GM19328 (cell line): ENCODE results near the gene GCK.

ENCODE experiments used
- ATAC-seq: cut with Tn5 transposase; IDR thresholded peaks from one replicate; pipeline ENCODE4 v1.9.1; 2021; ENCODE audit warnings: mild to moderate bottlenecking, moderate library complexity; ENCODE audit not compliant: unreplicated experiment

GCK gene

DNA sequence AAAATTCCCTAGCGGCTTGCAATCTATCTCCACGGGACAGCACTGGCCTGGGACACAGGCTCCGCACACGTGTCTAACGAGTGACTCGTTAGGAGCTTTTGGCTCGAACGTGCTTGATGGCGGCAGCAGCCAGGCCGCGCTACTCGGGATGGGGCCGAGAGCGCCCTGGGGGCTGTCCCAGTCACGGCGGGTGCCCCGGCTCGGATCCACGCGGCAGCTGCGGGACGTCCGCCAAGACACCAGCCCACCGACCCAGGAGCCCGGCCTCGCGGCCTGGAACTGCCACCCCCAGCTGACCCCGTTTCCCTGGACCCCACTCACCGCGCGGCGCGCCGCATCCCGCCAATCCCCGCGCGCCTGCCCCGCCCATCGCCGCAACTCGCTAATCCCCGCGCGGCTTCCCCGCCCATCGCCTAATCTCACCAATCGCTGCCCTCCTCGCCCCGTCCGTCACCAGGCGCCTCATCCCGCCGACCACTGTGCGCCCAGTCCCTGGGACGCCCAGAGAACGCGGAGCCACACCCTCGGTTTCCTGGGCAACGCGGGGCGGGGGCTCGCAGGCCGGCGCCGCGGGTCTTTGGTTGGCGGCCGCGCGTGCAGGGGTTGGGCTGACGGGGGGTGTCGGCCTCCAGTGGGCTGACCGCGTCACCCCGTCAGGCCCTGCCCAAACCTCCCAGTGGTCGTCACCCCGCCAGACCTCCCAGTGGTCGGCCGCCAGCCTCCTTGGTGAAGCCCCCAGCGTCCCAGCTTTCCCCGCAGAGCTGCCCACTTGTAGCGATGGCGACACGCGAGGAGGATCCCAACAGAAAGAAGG is 65.8 kb downstream of the GCK start, which contains the start of gene POLD2:
POLD2 (minus strand) TSS at position 359 of the 814 bp plus-strand sequence. CDS start 1,495 bp downstream, outside the sequence.
- ATAC-seq, result peak; percentile 99

DNA sequence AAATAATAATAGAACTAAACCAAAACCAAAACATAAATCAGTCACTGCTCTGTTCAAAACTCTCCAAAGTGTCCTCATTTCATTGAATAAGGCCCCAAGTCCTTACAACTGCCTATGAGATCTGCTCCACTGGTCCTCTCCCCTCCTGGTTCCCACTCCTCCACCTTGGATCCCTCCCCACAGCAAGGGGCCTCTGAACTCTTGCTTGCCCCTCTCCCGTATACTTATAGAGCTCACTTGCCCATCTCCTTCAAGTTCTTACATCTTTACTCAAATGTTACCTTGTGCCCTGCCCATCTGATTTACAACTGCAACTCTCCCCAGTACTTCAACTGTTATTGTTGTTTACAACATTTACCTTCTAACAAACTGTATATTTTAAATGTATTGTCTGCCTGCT is 66.7 kb downstream of the GCK start:
- no peak for ATAC-seq

DNA sequence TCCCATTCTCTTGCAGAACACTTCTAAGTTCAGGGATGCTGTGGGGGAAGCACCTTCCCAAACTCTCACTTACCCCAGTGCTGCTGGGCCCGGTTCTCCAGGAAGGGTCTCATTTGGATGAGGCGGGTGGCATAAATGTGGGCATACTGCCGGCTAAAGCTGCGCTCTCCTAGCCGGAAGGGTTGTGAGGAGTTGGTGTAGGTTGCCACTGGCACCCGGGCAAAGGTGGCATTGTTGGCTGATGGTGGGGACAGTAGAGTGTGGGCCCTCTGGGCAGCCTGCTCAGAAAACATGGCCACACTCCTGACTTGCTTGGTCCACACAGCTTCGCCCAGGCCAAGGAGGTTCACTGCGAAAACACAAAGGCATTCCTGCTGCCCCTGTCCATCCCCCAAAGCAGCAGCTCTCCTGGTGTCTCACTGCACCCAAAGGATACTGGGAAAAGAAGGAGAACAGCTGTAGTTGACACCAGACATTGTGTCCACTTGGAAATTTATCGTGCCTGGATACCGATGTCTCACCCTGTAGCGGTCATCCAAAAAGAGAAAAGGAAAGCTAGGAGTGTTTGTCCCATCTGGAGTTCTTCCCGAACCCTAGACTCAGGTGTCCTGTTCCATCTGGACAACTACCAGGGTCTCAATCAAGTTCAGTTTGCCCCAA is 67.3 kb downstream of the GCK start:
- ATAC-seq, result no peak

DNA sequence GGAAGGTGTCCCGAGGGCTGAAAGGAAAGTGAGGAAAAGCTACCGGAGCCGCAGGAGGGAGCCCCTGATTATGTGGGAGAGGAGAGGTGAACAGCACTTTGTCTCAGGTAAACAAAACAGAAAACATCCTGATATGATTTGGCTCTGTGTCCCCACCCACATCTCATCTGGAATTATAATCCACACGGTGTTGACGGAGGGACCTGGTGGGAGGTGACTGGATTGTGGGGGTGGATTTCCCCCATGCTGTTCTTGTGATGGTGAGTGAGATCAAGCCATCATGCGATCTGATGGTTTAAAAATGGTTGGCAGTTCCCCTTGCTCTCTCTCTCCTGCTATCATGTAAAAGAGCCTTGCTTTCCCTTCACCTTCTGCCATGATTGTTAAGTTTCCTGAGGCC is 68.8 kb downstream of the GCK start:
- no peak for ATAC-seq

DNA sequence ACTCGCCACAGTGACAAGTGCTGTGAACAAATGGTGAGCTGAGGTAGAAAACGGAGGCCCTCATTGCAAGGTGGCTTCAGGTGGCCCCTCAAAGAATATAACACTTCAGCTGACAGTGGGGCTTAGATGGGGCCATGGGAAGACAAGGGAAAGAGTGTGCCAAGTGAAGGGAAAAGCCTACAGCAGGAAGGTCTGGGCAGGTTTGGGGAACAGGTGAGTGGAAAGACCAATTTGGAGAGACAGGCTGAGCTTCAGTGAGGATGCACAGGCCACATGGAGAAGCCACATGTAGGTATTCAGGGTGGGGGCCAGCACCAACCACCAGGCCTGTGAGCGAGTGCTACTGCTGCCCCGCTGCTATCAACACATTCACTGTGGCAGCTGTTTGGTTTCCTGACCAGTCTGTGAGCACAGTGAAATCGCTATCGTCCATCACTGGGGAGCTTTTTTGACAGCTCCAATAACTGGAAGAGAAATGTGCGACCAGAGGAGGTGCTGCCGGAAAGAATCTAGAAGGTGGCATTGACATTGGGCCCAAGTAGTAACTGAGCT is 69.3 kb downstream of the GCK start:
- no peak for ATAC-seq

DNA sequence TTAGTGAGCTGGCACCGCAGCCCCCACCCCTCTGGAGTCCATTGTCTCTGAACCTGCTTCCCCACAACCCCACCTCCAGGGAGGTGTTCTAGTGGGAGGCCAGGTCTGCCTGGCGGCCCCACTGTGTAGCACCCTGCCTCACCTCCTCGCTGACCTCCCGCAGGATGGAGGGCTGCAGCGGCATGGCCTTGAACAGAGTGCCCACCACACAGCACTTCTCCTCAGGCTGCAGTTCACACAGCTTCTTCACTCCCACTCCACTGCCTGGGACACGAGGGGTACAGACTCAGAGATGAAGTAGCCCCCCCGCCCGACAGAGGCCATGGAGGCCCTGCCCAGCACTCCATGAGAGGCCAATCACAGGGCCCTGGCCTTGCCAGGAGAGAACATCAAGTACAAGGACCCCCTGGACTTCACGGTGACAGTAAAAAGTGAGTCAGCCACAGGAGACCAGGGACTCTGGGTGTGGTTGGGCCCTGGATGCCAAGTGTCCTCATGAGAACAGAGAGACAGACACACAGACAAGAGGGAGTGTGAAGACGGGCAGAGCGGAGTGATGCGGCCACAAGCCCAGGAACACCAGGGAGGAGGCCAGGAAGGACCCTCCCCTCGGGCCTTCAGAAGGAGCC is 71.3 kb downstream of the GCK start:
- ATAC-seq, result no peak

DNA sequence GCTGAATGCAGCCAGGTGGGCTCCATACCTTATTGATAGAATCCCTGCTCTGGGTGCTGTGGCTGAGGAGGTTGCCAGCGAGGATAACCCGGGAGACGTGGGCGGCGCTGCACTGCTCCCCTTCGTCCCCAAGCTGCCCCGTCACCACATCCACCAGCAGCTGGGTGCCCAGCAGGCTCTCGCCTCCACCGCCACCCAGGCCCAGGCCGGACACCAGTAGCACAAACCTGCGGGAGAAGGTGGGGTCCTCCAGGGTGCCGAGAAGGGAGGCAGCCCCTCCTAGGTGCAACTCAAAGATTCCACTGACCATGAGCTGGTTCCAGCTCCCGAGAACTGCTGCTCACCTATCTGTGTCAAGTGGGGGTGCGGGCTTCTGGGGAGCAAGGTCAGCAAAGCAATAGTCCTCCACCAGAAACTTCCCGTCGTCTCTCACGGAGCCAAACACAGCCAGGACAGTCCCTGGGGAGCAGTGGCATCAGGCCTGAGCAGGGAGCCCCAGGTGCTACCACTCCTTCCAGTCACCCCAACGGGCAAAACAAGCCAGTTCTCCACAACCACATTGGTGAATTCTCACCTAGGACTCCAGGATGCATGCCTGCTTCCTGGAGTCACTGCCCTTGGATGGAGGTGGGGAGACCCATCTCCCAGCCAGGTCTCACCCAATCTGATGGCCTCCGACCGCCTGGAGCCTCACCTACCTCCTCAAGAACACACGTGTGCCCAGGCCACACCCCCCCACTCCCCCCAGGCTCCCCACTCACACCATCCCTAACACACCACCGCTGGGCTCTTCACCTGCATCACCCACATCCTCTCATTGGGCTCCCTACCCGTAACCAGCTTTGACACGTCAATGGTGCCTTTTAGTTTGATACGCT is 72.2 kb downstream of the GCK start:
- no peak for ATAC-seq

DNA sequence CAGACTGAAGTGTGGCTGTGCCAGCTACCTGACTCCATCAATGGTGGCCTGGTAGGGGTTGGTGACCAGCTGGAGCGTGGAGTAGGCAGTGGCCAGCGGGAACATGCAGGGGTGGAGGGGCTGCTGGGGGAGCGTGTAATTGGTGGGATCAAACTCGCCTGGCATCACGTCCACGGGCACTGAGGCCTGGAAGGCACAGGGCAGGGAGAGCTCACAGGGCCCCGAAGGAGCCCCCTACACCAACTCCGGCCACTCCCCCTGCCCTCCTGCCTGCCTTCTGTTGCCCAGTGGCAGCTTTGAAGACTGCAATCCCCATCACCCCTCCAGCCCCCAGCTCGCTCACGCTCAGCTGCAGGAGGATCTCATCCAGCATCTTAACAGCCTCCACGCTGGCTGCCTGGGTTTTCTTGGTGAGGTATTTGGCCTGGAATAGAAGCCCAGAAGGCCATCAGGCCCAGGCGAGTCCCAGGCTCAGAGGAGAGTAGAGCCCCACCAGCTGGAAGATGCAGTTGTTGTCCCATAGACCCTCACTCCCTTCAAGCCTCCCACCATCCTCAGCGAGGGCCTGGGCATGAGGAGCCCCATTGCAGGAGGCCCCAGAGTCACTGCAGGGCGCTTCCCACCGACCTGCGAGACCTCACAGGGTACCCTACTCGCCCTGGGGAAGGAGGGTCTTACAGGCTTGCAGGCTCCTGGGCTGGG is 73.0 kb downstream of the GCK start:
- ATAC-seq, result no peak

DNA sequence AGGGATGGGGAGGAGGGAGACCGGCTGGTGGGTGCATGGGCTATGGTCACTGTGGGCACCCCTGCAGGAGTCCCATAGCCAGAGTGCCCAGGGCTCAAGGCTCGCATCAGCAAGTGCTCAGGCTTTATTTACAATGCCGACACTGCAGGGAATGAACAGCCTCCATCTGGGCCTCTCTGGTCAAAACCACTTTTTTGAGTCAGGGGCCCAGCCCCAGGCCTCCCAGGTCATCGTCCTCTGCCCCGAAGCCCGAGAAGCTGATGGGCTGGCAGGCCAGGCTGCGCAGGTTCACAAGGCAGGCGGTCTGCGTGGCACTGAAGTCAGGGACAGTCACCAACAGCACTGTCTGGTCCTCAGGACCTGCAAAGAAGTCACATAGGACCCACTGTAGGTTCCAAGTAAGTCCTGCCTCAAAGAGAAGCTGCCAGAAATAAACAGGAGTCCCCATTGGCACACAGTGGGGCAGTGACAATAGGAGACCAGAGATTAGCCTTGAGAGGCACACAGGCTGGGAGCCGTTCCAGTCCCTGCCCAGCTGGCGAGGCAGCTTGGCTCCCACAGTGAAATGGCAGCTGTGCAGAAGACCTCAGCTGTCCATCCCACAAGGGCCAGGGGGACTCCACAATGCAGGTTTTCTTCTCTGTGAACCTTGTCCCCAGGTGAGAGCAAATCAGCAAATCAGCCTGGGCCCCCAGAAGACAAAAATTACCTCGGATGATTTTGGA is 74.5 kb downstream of the GCK start:
- ATAC-seq, result no peak

DNA sequence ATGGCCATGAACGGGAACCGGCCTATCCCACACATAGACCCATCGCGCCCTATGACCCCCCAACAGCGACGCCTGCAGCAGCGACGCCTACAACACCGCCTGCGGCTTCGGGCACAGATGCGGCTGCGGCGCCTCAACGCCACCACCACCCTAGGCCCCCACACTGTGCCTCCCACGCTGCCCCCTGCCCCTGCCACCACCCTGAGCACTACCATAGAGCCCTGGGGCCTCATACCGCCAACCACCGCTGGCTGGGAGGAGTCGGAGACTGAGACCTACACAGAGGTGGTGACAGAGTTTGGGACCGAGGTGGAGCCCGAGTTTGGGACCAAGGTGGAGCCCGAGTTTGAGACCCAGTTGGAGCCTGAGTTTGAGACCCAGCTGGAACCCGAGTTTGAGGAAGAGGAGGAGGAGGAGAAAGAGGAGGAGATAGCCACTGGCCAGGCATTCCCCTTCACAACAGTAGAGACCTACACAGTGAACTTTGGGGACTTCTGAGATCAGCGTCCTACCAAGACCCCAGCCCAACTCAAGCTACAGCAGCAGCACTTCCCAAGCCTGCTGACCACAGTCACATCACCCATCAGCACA is 75.4 kb downstream of the GCK start:
- no peak for ATAC-seq

DNA sequence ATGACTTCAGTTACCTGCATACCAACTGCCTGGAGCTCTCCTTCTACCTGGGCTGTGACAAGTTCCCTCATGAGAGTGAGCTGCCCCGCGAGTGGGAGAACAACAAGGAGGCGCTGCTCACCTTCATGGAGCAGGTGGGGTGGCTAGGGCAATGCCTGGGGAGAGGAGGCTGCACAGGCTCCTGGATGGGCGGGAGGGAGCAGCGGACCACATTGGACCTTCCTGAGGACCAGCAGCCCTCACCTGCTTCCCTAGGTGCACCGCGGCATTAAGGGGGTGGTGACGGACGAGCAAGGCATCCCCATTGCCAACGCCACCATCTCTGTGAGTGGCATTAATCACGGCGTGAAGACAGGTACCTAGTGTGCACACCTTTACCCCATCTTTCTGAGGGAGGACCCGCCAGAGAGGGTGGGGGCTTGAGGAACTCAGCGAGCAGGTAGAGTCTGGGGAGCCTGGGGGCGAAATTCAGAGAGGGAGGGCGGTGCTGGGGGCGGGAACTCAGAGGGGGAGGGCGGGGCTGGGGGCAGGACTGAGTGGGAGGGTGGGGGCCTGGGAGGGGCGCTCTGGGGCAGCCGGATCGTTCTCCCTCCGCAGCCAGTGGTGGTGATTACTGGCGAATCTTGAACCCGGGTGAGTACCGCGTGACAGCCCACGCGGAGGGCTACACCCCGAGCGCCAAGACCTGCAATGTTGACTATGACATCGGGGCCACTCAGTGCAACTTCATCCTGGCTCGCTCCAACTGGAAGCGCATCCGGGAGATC is 76.1 kb downstream of the GCK start:
- no peak for ATAC-seq

DNA sequence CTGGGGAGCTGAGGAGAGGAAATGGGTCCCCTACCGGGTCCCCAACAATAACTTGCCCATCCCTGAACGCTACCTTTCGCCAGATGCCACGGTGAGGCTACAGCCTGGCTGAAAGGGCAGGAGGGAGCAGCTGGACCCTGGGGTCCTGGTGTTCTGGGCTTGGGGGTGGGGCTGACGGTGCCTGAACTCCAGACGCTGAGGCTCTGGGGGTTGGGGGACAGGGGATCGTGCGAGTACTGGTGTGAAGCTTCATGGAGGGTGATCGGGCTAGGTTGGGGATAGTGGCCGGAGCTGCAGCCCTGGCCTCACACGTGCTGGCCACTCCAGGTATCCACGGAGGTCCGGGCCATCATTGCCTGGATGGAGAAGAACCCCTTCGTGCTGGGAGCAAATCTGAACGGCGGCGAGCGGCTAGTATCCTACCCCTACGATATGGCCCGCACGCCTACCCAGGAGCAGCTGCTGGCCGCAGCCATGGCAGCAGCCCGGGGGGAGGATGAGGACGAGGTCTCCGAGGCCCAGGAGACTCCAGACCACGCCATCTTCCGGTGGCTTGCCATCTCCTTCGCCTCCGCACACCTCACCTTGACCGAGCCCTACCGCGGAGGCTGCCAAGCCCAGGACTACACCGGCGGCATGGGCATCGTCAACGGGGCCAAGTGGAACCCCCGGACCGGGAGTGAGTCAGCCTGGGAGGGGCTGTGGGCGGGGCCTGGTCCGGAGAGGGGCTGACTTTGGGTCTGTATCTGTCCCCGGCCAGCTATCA is 76.8 kb downstream of the GCK start:
- no peak for ATAC-seq

DNA sequence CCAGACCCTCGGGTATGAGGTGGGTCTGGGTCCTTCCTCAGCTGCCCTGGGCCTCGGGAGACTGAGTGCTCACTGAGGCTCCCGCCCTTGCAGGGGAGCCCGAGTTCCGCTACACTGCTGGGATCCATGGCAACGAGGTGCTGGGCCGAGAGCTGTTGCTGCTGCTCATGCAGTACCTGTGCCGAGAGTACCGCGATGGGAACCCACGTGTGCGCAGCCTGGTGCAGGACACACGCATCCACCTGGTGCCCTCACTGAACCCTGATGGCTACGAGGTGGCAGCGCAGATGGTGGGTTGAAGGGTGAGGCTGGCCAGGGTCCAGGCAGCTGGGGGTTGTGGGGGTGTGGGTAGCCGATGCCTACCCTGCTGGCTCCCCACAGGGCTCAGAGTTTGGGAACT is 77.5 kb downstream of the GCK start:
- no peak for ATAC-seq

DNA sequence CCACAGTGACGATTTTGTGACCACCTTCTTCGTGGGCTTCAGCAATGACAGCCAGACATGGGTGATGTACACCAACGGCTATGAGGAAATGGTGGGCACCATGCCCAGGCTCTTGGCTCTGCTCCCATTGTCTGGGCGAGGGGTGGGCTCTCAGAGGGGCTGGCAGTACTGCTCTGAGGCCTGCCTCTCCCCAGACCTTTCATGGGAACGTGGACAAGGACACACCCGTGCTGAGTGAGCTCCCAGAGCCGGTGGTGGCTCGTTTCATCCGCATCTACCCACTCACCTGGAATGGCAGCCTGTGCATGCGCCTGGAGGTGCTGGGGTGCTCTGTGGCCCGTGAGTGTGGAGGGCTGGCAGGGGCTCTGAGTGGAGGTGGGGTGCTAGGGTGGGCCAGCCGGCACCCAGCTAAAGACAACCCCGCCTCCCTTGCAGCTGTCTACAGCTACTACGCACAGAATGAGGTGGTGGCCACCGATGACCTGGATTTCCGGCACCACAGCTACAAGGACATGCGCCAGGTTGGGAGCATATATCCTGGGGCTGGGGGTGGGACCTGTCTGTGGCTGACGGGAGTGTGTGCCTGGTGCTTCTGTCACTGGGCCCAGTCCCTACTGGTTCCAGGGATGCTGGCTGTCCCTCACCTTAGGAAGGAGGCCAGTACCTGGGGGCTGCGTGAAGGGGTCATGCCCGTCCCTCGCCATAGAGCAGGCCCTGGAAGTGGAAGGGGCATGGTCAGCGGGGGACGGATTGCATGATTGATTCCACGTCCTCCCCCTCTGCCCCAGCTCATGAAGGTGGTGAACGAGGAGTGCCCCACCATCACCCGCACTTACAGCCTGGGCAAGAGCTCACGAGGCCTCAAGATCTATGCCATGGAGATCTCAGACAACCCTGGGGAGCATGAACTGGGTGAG is 78.3 kb downstream of the GCK start:
- no peak for ATAC-seq

DNA sequence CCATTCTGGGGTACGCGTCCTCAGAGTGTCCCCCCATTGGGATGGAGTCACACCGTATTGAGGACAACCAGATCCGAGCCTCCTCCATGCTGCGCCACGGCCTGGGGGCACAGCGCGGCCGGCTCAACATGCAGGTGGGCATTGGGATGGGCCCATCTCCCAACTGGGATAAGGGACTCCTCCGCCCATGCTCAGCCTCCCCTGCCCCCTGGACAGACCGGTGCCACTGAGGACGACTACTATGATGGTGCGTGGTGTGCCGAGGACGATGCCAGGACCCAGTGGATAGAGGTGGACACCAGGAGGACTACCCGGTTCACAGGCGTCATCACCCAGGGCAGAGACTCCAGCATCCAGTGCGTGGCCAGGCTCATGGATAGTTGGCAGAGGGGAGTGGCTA is 79.2 kb downstream of the GCK start:
- ATAC-seq, result no peak
